HG03060 (cell line): ENCODE results near the gene RAB10.
"Not testable (repeated sequence)": the region's sequence is repeated elsewhere in the genome, so short reads cannot be mapped to it uniquely, and the experiment has no call there.

Experiments used
- ATAC-seq: cut with Tn5 transposase; IDR thresholded peaks from one replicate; pipeline ENCODE4 v1.9.1; 2021; ENCODE audit warnings: low read depth, moderate number of reproducible peaks; ENCODE audit not compliant: unreplicated experiment

The RAB10 gene

DNA sequence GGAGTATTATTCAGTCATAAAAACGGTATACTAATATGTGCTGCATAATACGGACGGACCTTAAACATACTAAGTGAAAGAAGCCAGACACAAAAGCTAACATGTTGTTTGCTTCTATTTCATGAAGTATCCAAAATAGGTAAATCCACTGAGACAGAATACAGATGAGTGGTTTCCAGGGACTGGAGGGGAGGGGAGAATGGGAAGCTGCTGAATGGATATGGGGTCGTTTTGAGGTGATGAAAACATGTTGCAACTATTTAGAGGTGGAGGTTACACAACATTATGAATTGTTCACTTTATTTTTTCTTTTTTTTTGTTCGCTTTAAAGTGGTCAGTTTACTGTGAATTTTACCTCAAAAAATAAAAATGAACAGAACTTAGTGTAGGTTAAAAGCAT, 52.9 kb downstream of the RAB10 start:
- no peak for ATAC-seq

DNA sequence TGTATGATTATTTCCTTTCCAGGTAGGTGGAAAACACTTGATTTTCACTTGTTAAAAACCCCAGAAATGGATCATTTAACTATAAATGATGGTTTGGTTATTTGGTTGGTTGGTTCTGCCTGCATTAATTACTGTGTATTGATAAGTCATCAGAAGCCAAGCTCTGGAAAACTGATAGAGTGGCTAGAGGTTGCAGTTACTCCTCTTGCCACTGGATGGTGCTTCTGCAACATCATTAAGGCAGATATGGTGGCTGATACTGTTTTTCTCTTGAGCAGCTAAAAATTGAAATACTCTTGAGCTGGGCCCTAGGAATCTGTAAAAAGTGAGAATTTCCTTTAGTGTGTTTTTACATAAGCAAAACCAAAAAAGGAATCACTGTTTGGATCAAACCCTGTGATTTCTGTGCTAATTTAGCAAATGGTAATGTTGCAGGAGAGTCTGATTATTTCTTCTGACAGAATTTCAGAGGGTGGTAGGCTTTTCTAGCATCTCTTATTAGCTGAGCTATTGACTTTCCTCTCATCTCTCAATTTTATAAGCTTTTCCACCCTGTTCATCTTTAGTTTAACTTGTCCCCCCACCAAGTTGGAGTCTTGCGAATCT, 54.3 kb downstream of the RAB10 start:
- no peak for ATAC-seq

DNA sequence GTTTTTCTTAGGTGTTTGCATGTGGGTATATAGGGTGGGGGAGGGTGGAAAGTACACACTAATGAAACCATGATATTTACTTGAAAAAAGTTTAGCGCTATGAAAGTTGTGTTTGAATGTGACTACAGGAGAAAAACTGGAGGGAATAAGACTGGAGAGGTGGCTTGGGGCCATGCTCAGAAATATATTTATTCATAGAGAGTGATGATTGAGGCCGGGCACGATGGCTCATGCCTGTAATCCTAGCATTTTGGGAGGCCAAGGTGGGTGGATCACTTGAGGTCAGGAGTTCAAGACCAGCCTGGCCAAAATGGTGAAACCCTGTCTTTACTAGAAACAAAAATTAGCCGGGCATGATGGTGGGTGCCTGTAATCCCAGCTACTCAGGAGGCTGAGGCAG, 55.0 kb downstream of the RAB10 start:
- not testable (repeated sequence) for ATAC-seq

DNA sequence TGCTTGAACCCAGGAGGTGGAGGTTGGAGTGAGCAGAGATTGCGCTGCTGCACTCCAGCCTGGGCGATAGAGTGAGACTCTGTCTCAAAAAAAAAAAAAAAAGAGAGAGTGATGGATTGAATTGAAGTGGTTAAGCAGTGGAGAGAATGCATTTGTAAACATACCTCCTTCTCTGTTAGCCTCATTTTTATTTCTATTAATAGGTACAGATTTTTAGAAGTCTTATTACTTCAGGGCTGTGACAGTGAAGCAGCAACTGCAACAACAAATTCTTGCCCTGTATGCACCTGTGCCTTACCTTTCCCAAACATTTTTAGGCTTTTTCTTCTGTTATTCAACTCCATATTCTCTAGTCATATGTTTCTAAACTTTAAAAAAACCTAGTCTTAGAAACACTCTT, 55.5 kb downstream of the RAB10 start:
- no peak for ATAC-seq

DNA sequence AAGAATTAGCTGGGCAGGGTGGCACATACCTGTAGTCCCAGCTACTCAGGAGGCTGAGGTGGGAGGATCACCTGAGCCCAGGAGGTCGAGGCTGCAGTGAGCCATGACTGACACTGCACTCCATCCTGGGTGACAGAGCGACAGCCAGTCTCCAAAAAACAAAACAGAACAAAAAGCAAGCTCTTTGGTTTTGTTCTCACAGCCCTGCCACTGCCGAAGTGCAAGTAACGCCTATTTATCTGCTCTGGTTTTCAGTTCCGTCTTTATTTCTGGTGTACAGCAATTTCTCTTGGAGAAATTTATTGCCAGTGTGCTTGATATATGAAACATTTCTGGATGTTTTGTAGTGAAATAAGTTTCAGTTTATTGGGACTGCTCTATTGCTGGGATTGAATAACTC, 61.9 kb downstream of the RAB10 start:
- ATAC-seq, result no peak

DNA sequence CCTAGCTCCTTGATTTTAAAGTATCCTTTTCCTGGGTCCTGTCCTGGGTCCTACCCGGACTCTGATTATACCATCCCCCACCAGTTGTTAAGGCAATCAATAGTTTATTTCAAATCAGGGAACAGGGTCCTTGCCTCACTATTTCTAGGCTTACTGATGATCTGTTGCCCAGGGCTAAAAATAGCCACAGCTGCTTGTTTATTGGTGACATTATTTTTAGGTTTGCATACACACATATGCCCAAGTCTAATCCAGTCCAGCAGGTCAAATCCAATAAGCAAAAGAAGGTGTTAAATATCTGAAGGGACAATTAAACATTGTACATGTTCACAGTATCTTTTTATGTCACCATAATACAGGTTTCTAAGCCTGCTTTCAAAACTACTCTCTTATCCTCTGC, 66.0 kb downstream of the RAB10 start:
- no peak for ATAC-seq

DNA sequence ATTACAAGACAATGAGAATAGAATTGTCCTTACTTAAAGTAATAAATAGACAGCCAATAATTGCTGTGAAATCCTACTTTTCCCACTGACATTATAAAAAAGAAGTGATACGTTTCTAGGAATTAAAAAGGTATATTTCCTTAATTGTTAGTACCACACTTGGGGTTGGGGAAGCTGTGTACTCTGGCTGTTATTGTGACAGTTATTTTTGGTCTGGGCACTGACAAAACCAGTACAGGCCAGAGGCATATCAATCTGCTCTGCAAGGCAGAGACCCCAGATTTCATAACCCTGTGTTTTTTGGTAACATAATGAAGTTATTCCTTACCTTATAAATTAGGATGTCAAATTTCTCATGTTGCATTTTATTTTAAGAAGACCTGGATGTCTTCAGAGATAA, 66.5 kb downstream of the RAB10 start:
- ATAC-seq, result no peak

DNA sequence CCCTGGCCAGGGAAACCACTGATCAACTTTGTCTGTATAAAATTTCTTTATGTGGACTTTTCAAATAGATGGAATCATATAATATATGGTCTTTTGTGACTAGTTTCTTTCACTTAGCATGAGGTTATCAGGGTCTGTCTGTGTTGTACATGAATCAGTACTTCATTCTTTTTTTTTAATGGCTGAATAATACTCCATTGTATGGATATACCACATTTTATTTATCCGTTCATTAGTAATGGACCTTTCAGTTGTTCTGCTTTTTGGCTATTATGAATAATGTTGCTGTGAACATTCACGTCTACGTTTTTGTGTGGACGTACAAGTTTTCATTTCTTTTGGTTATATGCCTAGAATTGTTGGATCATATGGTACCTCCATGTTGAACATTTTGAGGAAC, 69.9 kb downstream of the RAB10 start:
- ATAC-seq, result no peak

DNA sequence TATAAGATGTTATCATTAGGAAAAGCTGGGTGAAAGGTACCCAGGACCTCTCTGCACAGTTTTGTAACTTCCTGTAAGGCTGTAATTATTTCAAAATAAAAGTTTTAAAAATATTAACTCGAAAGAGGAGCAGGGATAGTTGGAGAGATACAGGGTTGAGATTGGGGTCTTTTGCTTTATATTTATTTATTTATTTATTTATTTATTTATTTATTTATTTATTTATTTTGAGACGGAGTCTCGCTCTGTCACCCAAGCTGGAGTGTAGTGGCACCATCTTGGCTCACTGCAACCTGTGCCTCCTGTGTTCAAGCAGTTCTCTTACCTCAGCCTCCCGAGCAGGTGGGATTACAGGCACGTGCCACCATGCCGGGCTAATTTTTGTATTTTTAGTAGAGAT, 74.8 kb downstream of the RAB10 start:
- not testable (repeated sequence) for ATAC-seq

DNA sequence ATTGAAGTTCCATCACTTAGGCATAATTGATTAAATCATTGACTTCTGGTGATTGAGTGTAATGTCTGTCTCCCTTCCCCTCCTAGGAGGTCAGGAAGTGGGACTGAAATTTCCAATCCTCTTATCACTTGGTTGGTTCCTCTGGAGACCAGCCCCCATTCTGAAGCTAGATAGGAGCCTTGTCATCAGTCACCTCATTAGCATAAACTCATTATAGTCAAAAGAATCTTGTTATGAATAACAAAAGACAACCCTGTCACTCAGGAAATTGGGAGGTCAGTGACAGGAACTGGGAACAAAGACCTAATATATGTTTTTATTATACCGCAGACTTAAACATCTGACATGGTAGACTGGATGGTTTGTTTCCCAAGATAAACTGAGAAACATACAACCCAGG, 78.3 kb downstream of the RAB10 start:
- no peak for ATAC-seq

DNA sequence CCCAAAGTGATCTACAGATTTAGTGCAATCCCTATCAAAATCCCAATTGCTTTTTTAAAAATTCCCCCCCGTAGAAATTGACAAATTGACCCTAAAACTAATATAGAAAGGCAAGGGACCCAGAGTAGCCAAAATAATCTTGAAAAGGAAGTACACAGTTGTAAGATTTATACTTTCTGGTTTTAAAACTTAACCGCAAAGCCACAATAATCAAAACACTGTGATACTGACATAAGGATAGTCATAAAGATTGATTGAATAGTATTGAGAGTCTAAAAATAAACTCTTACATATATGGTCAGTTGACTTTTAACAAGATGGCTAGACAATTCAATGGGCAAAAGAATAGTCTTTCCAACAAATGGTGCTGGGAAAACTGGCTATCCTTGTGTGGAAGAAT, 80.3 kb downstream of the RAB10 start:
- ATAC-seq, result no peak

DNA sequence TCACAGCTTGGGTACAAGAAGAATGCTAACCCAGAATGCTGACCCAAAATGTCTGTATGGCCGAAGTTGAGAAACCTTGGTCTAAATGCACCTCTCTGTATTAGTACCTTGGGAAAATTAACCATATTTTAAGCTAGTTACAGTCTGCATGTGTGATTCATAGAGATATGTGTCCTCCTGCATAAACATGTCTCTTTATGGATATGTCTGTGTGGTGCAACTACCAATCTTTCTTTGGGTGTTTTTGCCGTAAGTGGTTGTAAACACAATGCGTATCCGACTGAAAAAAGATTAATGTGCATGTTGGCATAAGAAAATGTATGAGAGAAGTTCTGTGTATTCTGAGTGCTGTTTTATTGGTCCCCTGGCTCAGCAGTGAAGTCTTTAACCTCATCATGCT, 84.8 kb downstream of the RAB10 start:
- ATAC-seq, result no peak

DNA sequence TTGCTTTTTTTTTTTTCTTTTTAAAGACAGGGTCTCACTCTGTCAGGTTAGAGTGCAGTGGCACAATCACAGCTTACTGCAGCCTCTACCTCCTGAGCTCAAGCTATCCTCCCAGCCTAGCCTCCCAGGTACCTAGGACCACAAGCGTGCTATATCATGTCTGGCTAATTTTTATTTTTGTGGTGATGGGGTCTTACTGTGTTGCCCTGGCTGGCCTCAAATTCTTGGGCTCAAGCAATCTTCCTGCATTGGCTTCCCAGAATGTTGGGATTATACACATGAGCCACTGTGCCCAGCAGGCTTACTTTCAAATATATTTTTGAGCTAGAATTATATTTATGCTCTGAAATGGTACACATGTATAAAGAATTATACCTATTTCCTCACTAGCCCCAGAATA, 85.6 kb downstream of the RAB10 start:
- ATAC-seq, result no peak

DNA sequence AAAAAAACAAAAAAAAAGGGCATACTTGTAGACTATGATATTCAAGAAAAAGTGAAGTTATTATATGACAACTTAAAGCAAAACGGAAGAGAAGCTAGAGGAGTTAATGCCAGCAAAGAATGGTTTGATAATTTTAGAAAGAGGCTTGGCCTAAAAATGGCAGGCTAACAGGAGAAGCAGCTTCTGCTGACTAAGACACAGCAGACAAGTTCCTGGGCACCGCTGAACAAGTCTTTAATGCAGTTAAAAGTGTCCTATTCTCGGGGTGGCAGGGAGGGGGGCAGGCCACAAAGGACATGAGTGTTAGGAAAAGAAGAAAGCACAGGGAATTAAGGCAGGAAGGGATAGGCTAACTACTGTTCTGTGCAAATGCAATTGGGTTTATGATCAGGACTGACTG, 88.7 kb downstream of the RAB10 start:
- ATAC-seq, result no peak

DNA sequence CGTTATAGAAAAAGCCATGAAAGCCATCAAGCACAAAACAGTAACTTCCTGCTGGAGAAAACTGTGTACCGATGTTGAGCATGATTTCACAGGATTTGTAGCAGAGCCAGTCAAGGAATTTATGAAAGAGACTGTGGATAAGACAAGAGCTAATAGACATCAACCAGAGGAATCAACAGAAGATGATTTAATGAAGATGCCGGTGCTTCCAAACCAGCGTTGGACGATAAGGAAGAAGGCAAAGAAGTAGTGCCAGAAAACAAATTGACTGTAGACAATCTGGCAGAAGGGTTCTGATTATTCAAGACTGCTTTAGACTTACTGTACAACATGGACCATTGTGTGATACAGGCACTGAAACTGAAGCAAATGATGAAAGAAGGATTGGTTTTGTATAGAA, 89.5 kb downstream of the RAB10 start:
- no peak for ATAC-seq

DNA sequence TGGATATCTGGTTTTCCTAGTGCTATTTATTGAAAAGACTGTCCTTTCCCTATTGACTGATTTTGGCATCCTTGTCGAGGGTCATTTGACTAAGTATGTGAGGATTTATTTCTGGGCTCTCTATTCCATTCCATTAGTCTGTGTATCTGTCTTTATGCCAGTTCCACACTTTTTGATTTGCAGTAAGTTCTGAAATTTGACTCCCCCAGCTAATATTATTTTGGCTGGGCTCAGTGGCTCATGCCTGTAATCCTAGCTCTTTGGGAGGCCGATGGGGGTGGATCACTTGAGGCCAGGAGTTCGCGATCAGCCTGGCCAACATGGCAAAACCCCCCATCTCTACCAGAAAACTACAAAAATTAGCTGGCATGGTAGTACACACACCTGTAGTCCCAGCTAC, 92.2 kb downstream of the RAB10 start:
- no peak for ATAC-seq

DNA sequence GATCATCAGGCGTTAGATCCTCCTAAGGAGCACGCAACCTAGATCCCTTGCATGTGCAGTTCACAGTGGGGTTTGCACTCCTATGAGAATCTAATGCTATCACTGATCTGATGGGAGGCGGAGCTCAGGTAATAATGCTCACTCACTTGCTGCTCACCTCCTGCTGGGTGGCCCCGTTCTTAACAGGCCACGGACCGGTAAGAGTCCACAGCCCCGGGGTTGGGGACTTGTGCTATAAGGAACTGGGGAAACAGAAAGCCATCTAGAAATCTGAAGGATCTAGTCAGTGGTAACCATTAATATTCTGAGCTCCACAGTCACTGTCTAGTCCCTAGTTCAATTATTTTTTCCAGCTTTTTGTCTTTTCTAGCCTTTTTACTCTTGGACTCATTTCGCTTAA, 94.3 kb downstream of the RAB10 start:
- ATAC-seq, result no peak

DNA sequence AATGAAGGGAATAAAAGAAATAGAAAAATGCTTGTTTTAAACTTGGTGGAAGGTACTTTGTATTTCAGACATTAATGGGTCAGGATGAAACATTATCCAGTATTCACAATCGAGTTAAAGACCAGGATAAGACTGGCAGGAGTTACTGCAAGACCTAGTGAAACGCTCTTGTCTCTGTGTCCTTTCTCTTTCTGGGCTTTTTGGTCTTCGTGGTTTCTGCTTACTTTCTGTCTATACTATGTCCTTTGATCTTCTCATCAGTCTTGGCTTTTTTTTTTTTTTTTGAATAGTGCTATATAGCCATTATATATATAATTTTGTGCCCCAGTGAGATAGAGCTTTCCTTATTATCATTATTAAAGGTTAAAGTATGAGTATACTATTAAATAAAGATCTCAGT, 96.9 kb downstream of the RAB10 start:
- no peak for ATAC-seq

DNA sequence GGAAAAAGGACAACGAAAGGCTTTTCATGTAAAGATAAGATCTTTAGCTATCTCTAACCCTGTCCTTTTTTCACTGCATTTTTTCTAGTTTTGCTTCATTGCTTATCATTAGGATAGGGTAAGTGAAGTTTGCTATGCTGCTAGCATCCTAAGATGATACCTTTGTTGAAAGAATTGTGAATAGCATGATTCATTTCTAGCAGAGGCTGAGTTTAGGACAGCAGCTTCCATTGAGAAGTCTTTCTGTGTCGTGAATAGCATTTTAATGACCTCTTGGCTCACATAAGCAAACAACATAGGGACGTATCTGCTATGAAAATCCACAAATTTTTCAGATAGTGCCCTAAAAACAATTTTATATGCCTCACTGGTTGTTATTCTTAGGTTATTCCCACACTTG, 102.6 kb downstream of the RAB10 start:
- ATAC-seq, result no peak

DNA sequence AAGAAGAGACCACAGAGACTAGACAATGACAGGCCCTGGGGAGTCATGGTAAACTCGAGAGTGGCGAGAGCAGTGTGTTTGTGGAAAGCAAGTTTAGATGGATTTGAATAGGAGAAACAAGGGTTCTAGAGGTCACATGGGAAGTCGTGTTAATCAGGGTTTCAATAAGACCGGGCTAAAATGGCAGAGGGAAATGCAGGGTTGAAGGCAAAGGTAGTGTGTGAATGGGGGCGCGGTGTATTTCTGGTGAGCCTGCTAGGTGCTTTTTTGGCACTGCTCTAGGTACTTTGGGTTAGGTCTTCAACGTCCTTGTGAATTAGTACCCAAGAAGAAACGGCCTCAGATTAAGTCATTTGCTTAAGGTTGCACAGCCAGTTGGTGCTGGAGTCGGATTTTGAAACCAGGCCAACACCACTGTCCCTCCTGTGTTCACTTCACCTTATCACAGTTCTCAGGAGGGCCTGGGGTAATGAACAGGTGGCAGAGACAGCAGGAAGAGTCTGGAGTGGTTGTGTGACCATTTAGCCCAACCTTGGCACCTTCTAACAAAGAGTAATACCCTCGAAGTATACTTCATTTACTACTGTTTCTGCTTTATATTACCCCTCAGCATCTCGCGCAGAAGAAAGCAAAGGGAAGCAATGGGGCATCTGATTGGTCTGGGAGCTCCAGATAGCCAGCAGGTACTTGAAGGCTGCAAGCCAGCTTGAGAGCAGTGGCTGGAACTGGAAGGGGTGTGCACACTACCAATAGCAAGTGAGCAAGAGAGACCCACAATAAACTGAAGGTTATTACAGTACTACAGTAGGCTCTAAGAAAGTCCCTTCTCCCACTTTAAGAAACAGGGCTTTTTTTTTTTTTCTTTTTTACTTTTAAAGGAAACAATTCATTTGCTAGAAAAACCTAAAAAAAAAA, 105.6 kb downstream of the RAB10 start:
- no peak for ATAC-seq

DNA sequence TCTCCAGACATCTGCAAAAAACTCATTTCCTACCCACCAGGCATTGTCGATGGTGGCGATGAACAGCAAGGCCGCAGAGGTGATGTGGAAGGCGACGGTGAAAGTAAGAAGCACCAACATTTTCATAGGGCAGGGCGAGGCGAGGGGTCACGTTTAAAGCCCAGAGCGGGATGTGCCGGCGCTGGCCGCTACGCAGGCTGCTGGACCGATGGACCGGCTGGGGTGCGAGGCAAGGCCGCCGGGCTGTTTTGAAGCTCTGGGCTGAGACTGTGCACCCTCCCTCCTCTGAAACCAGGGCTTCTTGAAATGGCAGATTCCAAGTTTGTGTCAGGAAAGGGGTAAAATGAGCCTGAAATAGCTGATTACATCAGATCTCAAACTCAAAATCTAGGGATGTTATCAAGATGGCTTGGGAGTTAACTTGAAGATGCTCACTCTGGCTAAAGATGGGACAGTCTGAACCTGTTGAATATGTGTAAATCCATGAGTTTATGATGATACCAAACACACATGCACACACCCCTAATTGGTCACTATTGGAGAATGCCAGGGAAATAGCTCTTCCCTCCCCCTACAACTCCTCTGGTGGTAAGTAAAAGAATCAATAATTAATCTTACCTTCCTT, 107.4 kb downstream of the RAB10 start:
- no peak for ATAC-seq

DNA sequence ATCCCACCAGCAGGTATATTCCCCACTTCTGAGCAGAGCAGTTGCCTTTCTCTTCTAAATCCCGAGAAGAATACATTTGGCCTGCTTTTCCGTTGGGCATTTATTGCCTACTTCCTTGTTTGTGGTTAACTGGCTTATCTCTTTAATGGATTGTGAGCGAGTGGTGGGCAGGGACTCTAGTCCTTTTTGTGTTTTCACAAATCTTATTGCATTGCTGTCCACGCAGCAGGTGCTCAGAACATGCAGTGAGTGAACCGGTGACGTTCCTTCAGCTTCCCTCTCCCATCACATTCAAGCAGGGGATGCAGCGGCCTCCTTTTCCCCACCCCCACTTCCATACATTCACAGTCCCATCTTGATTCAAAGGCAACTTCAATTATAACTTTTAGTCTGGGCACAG, 110.1 kb downstream of the RAB10 start:
- no peak for ATAC-seq
